Measurements from ENCODE around the gene TPK1. TPM values are rescaled to one million over a fixed set of nuclear protein-coding genes. Genes with fewer than 3 reads are reported as not detected.

The TPK1 gene
- total RNA-seq, 1 donor from 2014 or later = 14.5 TPM

GRCh38 chr7:144525956-144526355 is 309.9 kb downstream of the TPK1 start:
- H3K4me2 ChIP-seq = no peak overlapping the region
- no peak overlapping the region for H2AFZ ChIP-seq (replicated peaks)
- no peak overlapping the region for H3K9ac ChIP-seq
- H3K4me1 Mint-ChIP-seq = peaks cover 4% of the 10 kb centered on the region
- no peak overlapping the region for H3K4me3 Mint-ChIP-seq
- H3K27me3 ChIP-seq = no peaks in the 10 kb centered on the region
- no peaks in the 10 kb centered on the region for H3K27me3 Mint-ChIP-seq (ENCODE audit: insufficient read depth, low read depth)
- H3K36me3 Mint-ChIP-seq = no peaks in the 10 kb centered on the region
- H3K9me3 ChIP-seq (ENCODE audit: low read depth) = no peaks in the 10 kb centered on the region
- no peak for DNase-seq (ENCODE audit: low spot score)
- H3K9me3 Mint-ChIP-seq = no peaks in the 10 kb centered on the region
- no peak overlapping the region for H3K27ac ChIP-seq
- no peaks in the 10 kb centered on the region for H3K79me2 ChIP-seq (ENCODE audit: low read depth)
- TF ChIP-seq EZH2phosphoT487 (IDR thresholded peaks at IDR 0.05) (no peak), EZH2 (IDR thresholded peaks at IDR 0.05) (no peak), CTCF (IDR thresholded peaks at IDR 0.05) (no peak)
- no peak overlapping the region for H3K4me3 ChIP-seq
- H3K4me1 ChIP-seq = peaks cover 14% of the 10 kb centered on the region
- no peaks in the 10 kb centered on the region for H4K20me1 ChIP-seq (ENCODE audit: low read depth)
- no peaks in the 10 kb centered on the region for H3K36me3 ChIP-seq
- H3K27ac Mint-ChIP-seq = no peak overlapping the region
- H3F3A ChIP-seq (ENCODE audit: low read depth) = peaks cover 9% of the 10 kb centered on the region

- no peak overlapping the region for H3K27ac Mint-ChIP-seq
- H3K27me3 Mint-ChIP-seq (ENCODE audit: insufficient read depth, low read depth) = no peaks in the 10 kb centered on the region
- Histone ChIP-seq H3K4me1 (peaks cover 8% of the 10 kb centered on the region), H4K20me1 (ENCODE audit: low read depth) (no peaks in the 10 kb centered on the region), H3K9me3 (ENCODE audit: low read depth) (no peaks in the 10 kb centered on the region), H3K4me3 (no peak overlapping the region), H3K27ac (no peak overlapping the region), H3K9ac (no peak overlapping the region), H3K27me3 (no peaks in the 10 kb centered on the region), H3F3A (ENCODE audit: low read depth) (no peaks in the 10 kb centered on the region), H3K4me2 (no peak overlapping the region), H3K79me2 (ENCODE audit: low read depth) (no peaks in the 10 kb centered on the region), H3K36me3 (no peaks in the 10 kb centered on the region), H2AFZ (replicated peaks) (no peak overlapping the region)
- no peak for DNase-seq (ENCODE audit: low spot score)
- no peaks in the 10 kb centered on the region for H3K4me1 Mint-ChIP-seq
- no peaks in the 10 kb centered on the region for H3K9me3 Mint-ChIP-seq
- no peak for TF ChIP-seq EZH2phosphoT487 (IDR thresholded peaks at IDR 0.05)
- TF ChIP-seq EZH2 (IDR thresholded peaks at IDR 0.05) = no peak
- no peak for TF ChIP-seq CTCF (IDR thresholded peaks at IDR 0.05)
- no peaks in the 10 kb centered on the region for H3K36me3 Mint-ChIP-seq
- no peak overlapping the region for H3K4me3 Mint-ChIP-seq
These were observed 311.6 kb downstream of the TPK1 start for GRCh38 chr7:144524271-144524670.

GRCh38 chr7:144523621-144524020 is 312.2 kb downstream of the TPK1 start:
- DNase-seq (ENCODE audit: low spot score) = no peak
- Histone ChIP-seq H3F3A (ENCODE audit: low read depth) (no peaks in the 10 kb centered on the region), H3K79me2 (ENCODE audit: low read depth) (no peaks in the 10 kb centered on the region), H4K20me1 (ENCODE audit: low read depth) (no peaks in the 10 kb centered on the region), H2AFZ (replicated peaks) (no peak overlapping the region), H3K4me2 (no peak overlapping the region), H3K36me3 (no peaks in the 10 kb centered on the region), H3K9me3 (ENCODE audit: low read depth) (no peaks in the 10 kb centered on the region), H3K9ac (no peak overlapping the region), H3K4me3 (no peak overlapping the region), H3K4me1 (peaks cover 7% of the 10 kb centered on the region), H3K27ac (no peak overlapping the region), H3K27me3 (no peaks in the 10 kb centered on the region)
- H3K27ac Mint-ChIP-seq = no peak overlapping the region
- H3K9me3 Mint-ChIP-seq = no peaks in the 10 kb centered on the region
- TF ChIP-seq EZH2 (IDR thresholded peaks at IDR 0.05) = no peak
- no peak for TF ChIP-seq CTCF (IDR thresholded peaks at IDR 0.05)
- no peak for TF ChIP-seq EZH2phosphoT487 (IDR thresholded peaks at IDR 0.05)
- no peaks in the 10 kb centered on the region for H3K27me3 Mint-ChIP-seq (ENCODE audit: insufficient read depth, low read depth)
- H3K36me3 Mint-ChIP-seq = no peaks in the 10 kb centered on the region
- no peaks in the 10 kb centered on the region for H3K4me1 Mint-ChIP-seq
- H3K4me3 Mint-ChIP-seq = no peak overlapping the region

Data from neural progenitor cell (in vitro differentiated cells).